Mesothelial cell of epicardium (in vitro differentiated cells): ENCODE data around the gene EPB41. TPM values are rescaled to one million over a fixed set of nuclear protein-coding genes. Genes with fewer than 3 reads are reported as not detected.

Source experiments
- DNase-seq, 2 experiments: peaks; one replicate each; pipeline ENCODE4 v3.0.0; 2021; ENCODE audit warnings: low spot score in 2 of 2; ENCODE audit not compliant: unreplicated experiment in 2 of 2
- H3K27ac Mint-ChIP-seq: 2 replicates; pipeline ENCODE4 v1.8.0; 2021; ENCODE audit warnings: mixed read lengths
- H3K27me3 Mint-ChIP-seq: 2 replicates; pipeline ENCODE4 v1.8.0; 2021; ENCODE audit warnings: low read depth, mixed read lengths
- H3K36me3 Mint-ChIP-seq: 2 replicates; pipeline ENCODE4 v1.8.0; 2021; ENCODE audit warnings: mixed read lengths
- H3K4me1 Mint-ChIP-seq: 2 replicates; pipeline ENCODE4 v1.8.0; 2021; ENCODE audit warnings: mixed read lengths
- H3K4me3 Mint-ChIP-seq: 2 replicates; pipeline ENCODE4 v1.8.0; 2021; ENCODE audit warnings: mild to moderate bottlenecking, moderate library complexity, mixed read lengths
- H3K9me3 Mint-ChIP-seq: 2 replicates; pipeline ENCODE4 v1.8.0; 2021; ENCODE audit warnings: mixed read lengths
- CTCF ChIP-seq: fragments of 200-600 bp; sonication (generic); IDR thresholded peaks from one replicate; pipeline ENCODE4 v1.5.0; 2021; ENCODE audit warnings: antibody characterized with exemption; ENCODE audit not compliant: unreplicated experiment
- total RNA-seq: library from RNA; stranded (reverse); gene quantifications from 3 replicates; pipeline ENCODE4 v1.2.1, GENCODE V29; 2021

Gene EPB41
- total RNA-seq, 1 donor from 2014 or later, result 61.5 TPM

- no peak for TF ChIP-seq CTCF
- H3K4me3 Mint-ChIP-seq, result no peak overlapping the region
- H3K4me1 Mint-ChIP-seq, result peaks cover 25% of the 10 kb centered on the region
- no peaks in the 10 kb centered on the region for H3K27me3 Mint-ChIP-seq
- no peaks in the 10 kb centered on the region for H3K9me3 Mint-ChIP-seq
- H3K36me3 Mint-ChIP-seq, result peaks cover 2% of the 10 kb centered on the region
- DNase-seq, result no peak
- H3K27ac Mint-ChIP-seq, result no peak overlapping the region
These were observed 11.1 kb downstream of the EPB41 start for GRCh38 chr1:28925350-28925891.

GRCh38 chr1:28926629-28927265 is 12.4 kb downstream of the EPB41 start:
- no peaks in the 10 kb centered on the region for H3K9me3 Mint-ChIP-seq
- DNase-seq, result no peak
- no peaks in the 10 kb centered on the region for H3K27me3 Mint-ChIP-seq
- peaks cover 2% of the 10 kb centered on the region for H3K36me3 Mint-ChIP-seq
- peaks cover 25% of the 10 kb centered on the region for H3K4me1 Mint-ChIP-seq
- H3K27ac Mint-ChIP-seq, result peak overlapping the region; percentile 37
- no peak for TF ChIP-seq CTCF
- H3K4me3 Mint-ChIP-seq, result no peak overlapping the region

GRCh38 chr1:28927266-28927647 is 12.9 kb downstream of the EPB41 start:
- TF ChIP-seq CTCF, result no peak
- Mint-ChIP-seq H3K27ac (peak overlapping the region; percentile 84), H3K27me3 (no peaks in the 10 kb centered on the region), H3K36me3 (peaks cover 2% of the 10 kb centered on the region), H3K4me1 (peaks cover 25% of the 10 kb centered on the region), H3K4me3 (no peak overlapping the region), H3K9me3 (no peaks in the 10 kb centered on the region)
- DNase-seq, result no peak

GRCh38 chr1:28927648-28928313 is 13.4 kb downstream of the EPB41 start:
- Mint-ChIP-seq H3K36me3 (peaks cover 2% of the 10 kb centered on the region), H3K9me3 (no peaks in the 10 kb centered on the region), H3K4me1 (peaks cover 30% of the 10 kb centered on the region), H3K27me3 (no peaks in the 10 kb centered on the region), H3K4me3 (no peak overlapping the region), H3K27ac (peak overlapping the region; percentile 84)
- no peak for TF ChIP-seq CTCF
- no peak for DNase-seq

- Mint-ChIP-seq H3K9me3 (no peaks in the 10 kb centered on the region), H3K36me3 (peaks cover under 1% of the 10 kb centered on the region), H3K27me3 (no peaks in the 10 kb centered on the region), H3K27ac (peak overlapping the region; percentile 84), H3K4me1 (peaks cover 35% of the 10 kb centered on the region), H3K4me3 (no peak overlapping the region)
- TF ChIP-seq CTCF, result no peak
- DNase-seq, result no peak
These were observed 14.1 kb downstream of the EPB41 start for GRCh38 chr1:28928314-28928941.
